HUES64 (cell line): ENCODE measurements around the gene CYTH4.
"Not testable (repeated sequence)": the region's sequence is repeated elsewhere in the genome, so short reads cannot be mapped to it uniquely, and the experiment has no call there.

ENCODE experiments used
- H3K27ac ChIP-seq: 2 replicates; pipeline ENCODE4 v1.7.0; 2013; ENCODE audit warnings: low read depth, low read length, inconsistent platforms
- H3K27me3 ChIP-seq: 2 replicates; pipeline ENCODE4 v1.6.1; 2013; ENCODE audit warnings: mild to moderate bottlenecking, low read length; ENCODE audit not compliant: insufficient read depth
- H3K36me3 ChIP-seq: 2 replicates; pipeline ENCODE4 v1.6.1; 2013; ENCODE audit warnings: mild to moderate bottlenecking, low read length; ENCODE audit not compliant: insufficient read depth
- H3K4me1 ChIP-seq: 2 replicates; pipeline ENCODE4 v1.6.1; 2013; ENCODE audit warnings: mild to moderate bottlenecking, low read length, moderate library complexity; ENCODE audit not compliant: insufficient read depth
- H3K4me3 ChIP-seq: 2 replicates; pipeline ENCODE4 v1.5.1; 2013; ENCODE audit warnings: mild to moderate bottlenecking, low read length, moderate library complexity
- H3K9ac ChIP-seq: 2 replicates; pipeline ENCODE4 v1.6.1; 2013; ENCODE audit warnings: mild to moderate bottlenecking, low read depth, low read length
- H3K9me3 ChIP-seq: 2 replicates; pipeline ENCODE4 v1.6.1; 2013; ENCODE audit warnings: low read depth, low read length; ENCODE audit not compliant: insufficient read depth
- WGBS: fragments of 150-250, 120-280 bp; methylation state at CpG from one replicate; pipeline ENCODE4 v1.1.7; 2013; ENCODE audit warnings: missing lambda C conversion rate; 5-methylcytosine and 5-hydroxymethylcytosine counted together

Gene CYTH4

GRCh38 chr22:37241351-37242142 is 40.8 kb upstream of the CYTH4 start:
- H3K27me3 ChIP-seq, result no peaks in the 10 kb centered on the region
- no peak overlapping the region for H3K27ac ChIP-seq
- H3K36me3 ChIP-seq, result no peaks in the 10 kb centered on the region
- 83% methylated on average over 17 of the region's 19 CpGs for WGBS
- H3K4me1 ChIP-seq, result no peaks in the 10 kb centered on the region
- no peak overlapping the region for H3K4me3 ChIP-seq
- no peak overlapping the region for H3K9ac ChIP-seq
- H3K9me3 ChIP-seq, result no peaks in the 10 kb centered on the region

GRCh38 chr22:37242395-37242918 is 39.9 kb upstream of the CYTH4 start:
- Histone ChIP-seq H3K4me1 (no peaks in the 10 kb centered on the region), H3K27ac (no peak overlapping the region)
- WGBS, result 66% methylated on average over 16 of the region's 16 CpGs

GRCh38 chr22:37243402-37244113 is 38.8 kb upstream of the CYTH4 start:
- H3K9ac ChIP-seq, result no peak overlapping the region
- no peaks in the 10 kb centered on the region for H3K36me3 ChIP-seq
- WGBS, result 82% methylated on average over 11 of the region's 12 CpGs
- no peaks in the 10 kb centered on the region for H3K9me3 ChIP-seq
- H3K4me3 ChIP-seq, result peak overlapping the region; percentile 26
- no peaks in the 10 kb centered on the region for H3K27me3 ChIP-seq
- no peak overlapping the region for H3K27ac ChIP-seq
- no peaks in the 10 kb centered on the region for H3K4me1 ChIP-seq

More at GRCh38 chr22:37242395-37242918, 39.9 kb upstream of the CYTH4 start:
- Histone ChIP-seq H3K9me3 (no peaks in the 10 kb centered on the region), H3K36me3 (no peaks in the 10 kb centered on the region), H3K4me3 (no peak overlapping the region), H3K9ac (no peak overlapping the region), H3K27me3 (no peaks in the 10 kb centered on the region)

GRCh38 chr22:37244114-37244921 is 38.0 kb upstream of the CYTH4 start, which contains the start of gene RAC2:
Gene RAC2 (minus strand): TSS chr22:37244269. CDS start chr22:37244148, 121 bp downstream.
- H3K4me1 ChIP-seq, result no peaks in the 10 kb centered on the region

GRCh38 chr22:37244922-37245722 is 37.2 kb upstream of the CYTH4 start:
- Histone ChIP-seq H3K4me3 (no peak overlapping the region), H3K36me3 (no peaks in the 10 kb centered on the region), H3K27me3 (no peaks in the 10 kb centered on the region), H3K27ac (no peak overlapping the region), H3K9me3 (no peaks in the 10 kb centered on the region), H3K4me1 (no peaks in the 10 kb centered on the region), H3K9ac (no peak overlapping the region)
- WGBS, result 78% methylated on average over 22 of the region's 22 CpGs

More at GRCh38 chr22:37244114-37244921, 38.0 kb upstream of the CYTH4 start, which contains the start of gene RAC2:
- no peaks in the 10 kb centered on the region for H3K36me3 ChIP-seq
- H3K9me3 ChIP-seq, result no peaks in the 10 kb centered on the region
- WGBS, result 47% methylated on average over 23 of the region's 23 CpGs
- peak within 1 kb of the TSS; percentile 26 for H3K4me3 ChIP-seq
- H3K9ac ChIP-seq, result no peak within 1 kb of the TSS
- no peak within 1 kb of the TSS for H3K27ac ChIP-seq
- H3K27me3 ChIP-seq, result no peaks in the 10 kb centered on the region

GRCh38 chr22:37245740-37246139 is 36.6 kb upstream of the CYTH4 start:
- Histone ChIP-seq H3K36me3 (no peaks in the 10 kb centered on the region), H3K9ac (no peak overlapping the region), H3K9me3 (no peaks in the 10 kb centered on the region), H3K27me3 (no peaks in the 10 kb centered on the region), H3K4me3 (no peak overlapping the region), H3K4me1 (no peaks in the 10 kb centered on the region), H3K27ac (no peak overlapping the region)
- 88% methylated on average over 4 of the region's 6 CpGs for WGBS

- no peaks in the 10 kb centered on the region for H3K4me1 ChIP-seq
- H3K4me3 ChIP-seq, result no peak overlapping the region
- no peaks in the 10 kb centered on the region for H3K27me3 ChIP-seq
- H3K27ac ChIP-seq, result no peak overlapping the region
- WGBS, result 84% methylated on average over 6 of the region's 6 CpGs
- H3K9me3 ChIP-seq, result no peaks in the 10 kb centered on the region
- H3K36me3 ChIP-seq, result no peaks in the 10 kb centered on the region
- H3K9ac ChIP-seq, result no peak overlapping the region
Observed at GRCh38 chr22:37248251-37248650, 34.1 kb upstream of the CYTH4 start.

- no peak overlapping the region for H3K4me3 ChIP-seq
- no peak overlapping the region for H3K9ac ChIP-seq
- WGBS, result 86% methylated on average over 12 of the region's 12 CpGs
- H3K27ac ChIP-seq, result no peak overlapping the region
- no peaks in the 10 kb centered on the region for H3K9me3 ChIP-seq
- H3K36me3 ChIP-seq, result no peaks in the 10 kb centered on the region
- no peaks in the 10 kb centered on the region for H3K27me3 ChIP-seq
- H3K4me1 ChIP-seq, result no peaks in the 10 kb centered on the region
Observed at GRCh38 chr22:37249986-37250385, 32.3 kb upstream of the CYTH4 start.

- H3K9ac ChIP-seq, H3K27ac ChIP-seq, H3K9me3 ChIP-seq, H3K36me3 ChIP-seq, H3K27me3 ChIP-seq, H3K4me1 ChIP-seq, H3K4me3 ChIP-seq: not testable (repeated sequence)
- WGBS, result 91% methylated on average over 8 of the region's 8 CpGs
Observed at GRCh38 chr22:37251836-37252235, 30.5 kb upstream of the CYTH4 start.

GRCh38 chr22:37253126-37253660 is 29.1 kb upstream of the CYTH4 start:
- Histone ChIP-seq H3K9me3 (no peaks in the 10 kb centered on the region), H3K9ac (no peak overlapping the region), H3K27ac (no peak overlapping the region), H3K4me1 (no peaks in the 10 kb centered on the region), H3K27me3 (no peaks in the 10 kb centered on the region), H3K4me3 (no peak overlapping the region), H3K36me3 (no peaks in the 10 kb centered on the region)
- 57% methylated on average over 7 of the region's 7 CpGs for WGBS
